ENCODE measurements around the gene IL36G. TPM values are rescaled to one million over a fixed set of nuclear protein-coding genes. Genes with fewer than 3 reads are reported as not detected.
"Not testable (repeated sequence)": the region's sequence is repeated elsewhere in the genome, so short reads cannot be mapped to it uniquely, and the experiment has no call there.

IL36G gene
- 0.29 TPM in 1 of 2 replicates, not detected in the other for total RNA-seq

DNA sequence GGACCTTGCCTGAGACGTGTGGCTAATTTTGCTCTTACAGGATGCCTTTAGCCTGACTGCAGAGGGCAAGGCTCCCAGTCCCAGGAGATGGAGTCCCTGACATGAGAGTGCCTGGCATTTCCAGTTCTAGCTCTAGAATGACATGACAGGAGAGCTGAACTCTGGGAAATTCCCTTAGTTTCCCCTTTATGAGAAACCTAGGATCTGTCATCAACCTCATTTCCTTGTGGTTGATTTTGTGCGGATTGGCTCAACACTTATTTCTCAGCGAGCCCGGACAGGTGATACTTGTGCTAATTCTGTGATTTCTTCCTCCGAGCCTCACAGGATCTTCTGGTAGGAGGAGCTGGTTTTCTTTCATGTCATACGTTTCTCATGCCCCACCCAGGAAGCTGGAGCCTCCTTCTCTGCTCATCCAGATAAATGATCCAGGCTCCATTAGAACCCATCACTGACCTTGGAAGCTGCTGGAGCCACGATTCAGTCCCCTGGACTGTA lies at the start of gene IL36G:
IL36G (plus strand) TSS at position 448 of the 498 bp plus-strand sequence. CDS start 633 bp downstream, outside the sequence.
- intact Hi-C loops (cut with micrococcal nuclease), result no loop called here

DNA sequence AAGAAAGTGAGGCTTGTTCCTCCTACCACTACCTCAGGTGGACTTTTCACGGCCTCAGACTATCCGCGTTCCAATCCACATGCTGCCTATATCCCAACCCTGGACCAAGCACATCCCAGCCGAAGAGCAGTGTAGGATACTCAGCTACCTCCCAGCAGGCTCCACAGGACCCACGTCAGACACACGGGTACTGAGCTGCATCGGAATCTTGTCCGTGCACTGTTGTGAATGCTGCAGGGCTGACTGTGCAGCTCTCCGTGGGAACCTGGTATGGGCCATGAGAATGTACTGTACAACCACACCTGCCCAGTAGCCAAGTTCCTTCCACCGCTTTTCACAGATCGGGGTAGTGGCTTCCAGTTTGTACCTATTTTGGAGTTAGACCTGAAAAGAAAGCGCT lies 44.5 kb upstream of the IL36G start:
- intact Hi-C loops (cut with micrococcal nuclease), result no loop called here

DNA sequence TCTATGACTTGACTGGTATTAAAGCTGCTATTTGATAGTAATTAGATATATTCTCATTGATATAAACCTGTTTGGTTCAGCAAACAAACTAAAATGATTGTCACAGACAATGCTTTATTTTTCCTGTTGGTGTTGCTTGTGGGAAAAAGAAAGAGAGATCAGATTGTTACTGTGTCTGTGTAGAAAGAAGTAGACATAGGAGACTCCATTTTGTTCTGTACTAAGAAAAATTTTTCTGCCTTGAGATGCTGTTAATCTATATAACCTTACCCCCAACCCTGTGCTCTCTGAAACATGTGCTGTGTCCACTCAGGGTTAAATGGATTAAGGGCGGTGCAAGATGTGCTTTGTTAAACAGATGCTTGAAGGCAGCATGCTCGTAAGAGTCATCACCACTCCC lies 43.7 kb upstream of the IL36G start:
- intact Hi-C loops (cut with micrococcal nuclease), result not testable (repeated sequence)

DNA sequence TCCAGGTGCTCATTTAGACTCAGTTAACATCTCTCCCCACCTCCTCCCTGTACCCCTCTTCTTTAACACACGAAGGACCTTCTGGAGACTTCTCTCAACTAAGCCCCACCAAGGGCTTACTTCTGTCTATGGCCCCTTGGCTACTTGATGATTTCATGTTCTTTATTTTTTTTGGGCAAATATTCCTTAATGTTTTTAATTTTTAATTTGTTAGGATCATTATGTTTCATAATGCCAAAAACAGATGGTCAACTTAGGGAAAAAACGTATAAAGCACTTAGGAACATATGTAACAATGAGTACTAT lies 40.9 kb upstream of the IL36G start:
- intact Hi-C loops (cut with micrococcal nuclease), result no loop called here

DNA sequence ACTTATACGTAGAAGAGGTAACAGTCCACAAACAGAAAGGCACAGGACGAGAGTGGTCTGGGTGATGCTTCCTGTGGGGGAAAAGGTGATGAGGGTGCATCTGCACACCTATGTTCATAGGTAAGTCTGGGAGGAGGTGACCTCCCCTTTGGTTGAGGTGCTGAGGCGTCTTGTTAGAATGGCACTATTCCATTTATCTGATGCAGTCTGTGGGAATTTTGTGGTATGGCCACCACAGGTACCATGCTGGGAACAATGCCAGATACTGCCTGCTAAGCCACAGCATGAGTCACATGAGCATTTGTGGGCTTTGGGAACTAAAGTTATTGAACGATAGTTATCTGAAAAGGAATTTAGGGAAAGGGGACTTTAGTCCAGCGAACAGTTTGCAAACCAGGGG lies 38.9 kb upstream of the IL36G start:
- intact Hi-C loops (cut with micrococcal nuclease), result no loop called here

DNA sequence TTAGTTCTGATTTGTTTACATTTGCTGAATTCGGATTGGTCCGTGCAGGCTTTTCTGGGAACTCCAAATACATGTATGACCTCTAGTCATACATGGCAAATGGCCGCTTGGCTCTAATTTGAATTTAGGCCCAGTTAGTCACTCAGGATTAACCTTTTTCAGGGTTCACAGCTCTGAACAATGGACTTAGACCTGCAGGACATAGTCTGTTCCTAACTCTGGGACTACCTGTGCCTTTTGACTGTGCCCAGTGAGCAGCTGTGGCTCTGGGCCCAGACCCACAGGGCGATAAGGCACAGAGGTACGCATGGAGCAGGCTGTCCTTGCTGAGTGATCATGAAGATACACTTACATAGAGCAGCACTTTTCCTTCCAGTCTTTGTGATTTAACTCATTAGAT lies 38.4 kb upstream of the IL36G start:
- intact Hi-C loops (cut with micrococcal nuclease), result no loop called here

DNA sequence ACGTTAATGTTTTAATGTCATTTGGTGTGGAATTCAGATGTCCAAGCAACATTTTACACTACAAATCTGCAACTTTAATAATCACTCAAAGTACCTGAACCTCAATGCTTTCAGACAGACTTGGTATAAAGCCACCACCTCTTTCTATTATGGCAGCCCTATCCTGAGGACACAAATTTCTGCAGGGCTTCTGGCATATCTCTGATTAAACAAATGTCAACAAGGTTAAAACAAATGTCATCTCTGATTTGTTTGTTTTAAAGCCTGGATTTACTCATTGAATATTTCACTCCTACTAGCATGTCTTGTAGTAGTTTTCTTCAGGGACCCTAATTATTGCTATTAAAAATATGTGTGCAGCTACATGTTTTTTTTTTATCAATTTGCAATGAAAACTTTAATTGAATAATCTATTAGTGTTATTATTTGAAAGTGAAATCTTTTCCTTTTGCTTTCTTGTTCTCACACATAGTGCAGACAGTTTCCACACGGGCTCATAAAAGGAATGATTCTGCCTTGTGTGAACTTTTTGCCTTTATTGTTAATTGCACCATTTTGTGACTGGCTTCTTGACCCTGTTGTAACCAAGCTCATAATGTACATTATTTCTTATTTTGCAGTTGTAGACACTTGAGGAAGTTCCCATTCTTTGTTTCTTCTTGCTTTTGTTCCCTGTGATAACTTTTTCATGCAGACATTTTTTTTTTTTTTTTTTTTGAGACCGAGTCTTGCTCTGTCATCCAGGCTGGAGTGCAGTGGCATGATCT lies 36.8 kb upstream of the IL36G start:
- intact Hi-C loops (cut with micrococcal nuclease), result loop anchor here (1.0 to 2.0 kb wide), 4 partner anchors 18 to 340 kb away; no protein-coding TSS in a partner anchor

DNA sequence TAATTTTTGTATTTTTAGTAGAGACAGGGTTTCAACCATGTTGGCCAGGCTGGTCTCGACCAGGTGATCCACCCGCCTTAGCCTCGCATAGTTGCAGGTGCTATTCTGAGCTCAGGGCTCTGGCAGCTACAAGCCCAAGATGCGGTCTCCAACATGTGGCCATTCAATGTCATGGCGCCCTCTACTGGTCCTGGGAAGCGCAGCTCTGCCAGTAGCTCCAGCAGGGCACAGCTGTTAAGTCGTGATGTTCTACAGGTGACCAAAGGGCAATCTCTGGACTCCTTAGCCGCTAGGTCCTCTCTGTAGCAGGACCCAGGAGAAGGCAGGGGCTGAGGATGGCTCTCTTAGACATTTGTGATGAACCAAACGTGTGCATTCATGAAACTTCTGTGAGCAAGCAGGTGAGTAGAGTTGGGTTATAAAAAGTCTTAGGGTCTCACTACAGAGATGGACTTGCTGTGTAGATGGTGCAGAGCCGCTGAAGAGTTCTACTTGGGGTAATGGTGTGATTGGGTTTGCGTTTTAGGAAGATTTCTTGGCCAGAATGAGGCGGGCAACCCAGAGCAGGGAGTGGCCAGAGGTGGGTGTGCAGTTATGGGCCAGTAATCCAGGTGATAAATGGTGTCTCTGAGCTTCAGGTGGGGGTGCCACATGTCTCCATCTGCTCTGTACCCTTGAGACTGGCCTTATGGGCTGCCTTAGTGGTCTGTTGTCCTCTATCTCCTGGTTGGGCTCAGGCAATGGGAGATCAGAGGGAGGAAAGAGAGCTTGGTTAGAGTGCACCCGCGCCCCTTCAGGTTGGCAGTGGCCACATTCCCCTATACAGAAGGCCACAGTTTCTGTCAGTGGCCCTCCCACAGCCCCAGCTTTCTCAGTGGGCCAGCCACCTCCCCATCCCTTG lies 35.8 kb upstream of the IL36G start:
- intact Hi-C loops (cut with micrococcal nuclease), result loop anchor here (1.0 to 2.0 kb wide), 4 partner anchors 17 to 341 kb away; no protein-coding TSS in a partner anchor

DNA sequence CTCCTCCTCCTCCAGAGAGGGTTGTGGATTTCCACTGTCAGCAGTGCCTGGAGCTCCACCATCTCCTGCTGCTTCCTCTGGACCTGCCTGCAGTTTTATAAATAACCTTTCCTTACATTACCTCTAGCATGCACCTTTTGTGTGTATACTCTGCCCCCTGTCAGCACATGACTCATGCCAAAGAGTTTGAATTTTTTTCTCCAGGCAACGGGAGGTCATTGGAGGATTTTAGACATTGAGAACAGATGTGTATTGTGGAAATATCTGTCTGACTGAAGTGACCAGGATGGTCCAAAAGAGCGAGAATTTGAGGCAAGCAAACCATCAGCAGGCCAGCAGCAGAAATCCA lies 35.2 kb upstream of the IL36G start:
- intact Hi-C loops (cut with micrococcal nuclease), result no loop called here

DNA sequence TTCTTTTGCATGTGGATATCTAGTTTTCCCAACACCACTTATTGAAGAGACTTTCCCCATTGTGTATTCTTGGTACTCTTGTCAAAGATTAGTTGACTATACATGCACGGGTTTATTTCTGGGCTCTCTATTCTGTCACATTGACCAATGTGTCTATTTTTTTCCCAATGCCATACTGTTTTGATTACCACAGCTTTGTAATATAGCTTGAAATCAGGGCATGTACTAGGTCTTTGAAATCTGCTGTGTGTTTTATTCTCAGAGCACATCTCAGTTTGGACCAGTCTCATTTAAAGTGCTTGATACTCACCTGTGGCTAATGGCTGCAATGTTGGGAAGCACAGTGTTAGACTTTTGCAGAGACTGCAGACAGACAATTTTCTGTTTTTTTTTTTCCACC lies 32.8 kb upstream of the IL36G start:
- intact Hi-C loops (cut with micrococcal nuclease), result no loop called here

DNA sequence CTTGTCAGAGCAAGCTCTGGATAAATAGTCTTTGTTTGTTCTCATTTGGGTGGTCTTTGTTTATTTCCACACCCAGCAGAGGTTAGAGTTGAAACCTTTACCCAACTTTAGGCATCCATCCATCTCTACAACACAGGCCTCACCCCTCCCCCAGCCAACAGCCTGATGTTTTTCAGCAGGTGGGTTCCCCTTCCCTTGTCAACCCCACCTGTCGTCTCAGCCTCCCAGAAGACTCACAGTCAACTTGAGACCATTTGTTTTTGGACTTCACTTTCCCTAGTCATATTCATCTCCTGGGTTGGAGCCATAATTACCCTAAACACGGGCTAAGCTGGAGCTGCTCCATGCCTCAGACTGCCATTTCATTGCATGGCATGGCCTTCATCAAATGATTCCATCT lies 31.7 kb upstream of the IL36G start:
- intact Hi-C loops (cut with micrococcal nuclease), result no loop called here

DNA sequence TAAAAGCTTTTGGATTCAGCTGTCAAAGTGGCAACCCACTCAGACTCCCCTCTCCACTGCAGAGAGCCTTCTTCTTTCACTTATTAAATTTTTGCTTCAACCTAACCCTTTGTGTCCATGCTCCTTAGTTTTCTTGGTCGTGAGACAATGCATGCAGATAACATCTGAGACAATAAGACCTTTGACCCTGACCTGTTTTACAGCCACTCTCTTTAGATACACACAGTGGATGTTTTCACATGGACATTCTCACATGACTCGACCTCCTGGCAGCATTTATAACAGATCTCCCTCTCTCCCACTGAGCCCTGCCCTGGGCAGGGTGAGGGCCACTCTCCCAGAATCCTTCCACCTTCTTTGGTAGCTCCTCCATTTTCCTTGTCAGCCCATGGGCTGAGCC lies 30.4 kb upstream of the IL36G start:
- intact Hi-C loops (cut with micrococcal nuclease), result no loop called here

DNA sequence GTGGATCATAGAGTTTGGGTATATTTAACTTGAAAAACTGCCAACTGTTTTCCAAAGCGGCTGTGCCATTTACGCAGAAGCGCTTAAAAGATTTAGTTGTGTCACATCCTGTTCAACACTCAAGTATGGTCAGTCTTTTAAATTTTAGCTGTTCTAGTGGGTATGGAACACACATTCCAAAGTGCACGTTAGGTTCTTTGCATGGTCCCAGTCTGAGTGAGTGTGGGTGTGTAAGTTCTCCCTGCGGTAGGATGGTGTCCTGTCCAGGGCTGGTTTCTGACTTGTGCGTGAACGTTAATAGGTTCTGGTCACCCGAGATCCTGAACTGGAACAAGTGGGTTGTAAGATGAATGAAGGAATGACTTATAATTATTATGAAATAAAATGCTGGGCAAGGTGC lies 28.4 kb upstream of the IL36G start:
- intact Hi-C loops (cut with micrococcal nuclease), result no loop called here

DNA sequence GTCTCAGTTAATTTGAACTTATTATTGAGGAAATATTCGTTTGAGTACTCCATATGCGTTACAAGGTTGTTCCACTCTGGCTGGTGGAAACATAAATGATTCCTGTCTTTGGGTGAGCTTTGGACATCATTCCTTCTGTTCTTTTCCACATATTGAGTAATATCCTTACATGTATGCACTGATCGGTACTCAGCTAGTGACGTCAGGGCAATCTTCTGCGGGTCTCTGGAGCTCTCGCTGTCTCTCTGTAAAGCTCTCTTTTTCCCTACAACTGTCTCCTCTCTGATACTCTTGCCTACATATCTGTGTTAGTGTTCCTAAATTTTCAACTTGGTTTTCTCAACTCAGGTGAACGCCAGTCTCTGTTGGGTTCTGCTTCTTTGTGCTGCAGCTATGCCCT lies 23.4 kb upstream of the IL36G start:
- intact Hi-C loops (cut with micrococcal nuclease), result no loop called here

DNA sequence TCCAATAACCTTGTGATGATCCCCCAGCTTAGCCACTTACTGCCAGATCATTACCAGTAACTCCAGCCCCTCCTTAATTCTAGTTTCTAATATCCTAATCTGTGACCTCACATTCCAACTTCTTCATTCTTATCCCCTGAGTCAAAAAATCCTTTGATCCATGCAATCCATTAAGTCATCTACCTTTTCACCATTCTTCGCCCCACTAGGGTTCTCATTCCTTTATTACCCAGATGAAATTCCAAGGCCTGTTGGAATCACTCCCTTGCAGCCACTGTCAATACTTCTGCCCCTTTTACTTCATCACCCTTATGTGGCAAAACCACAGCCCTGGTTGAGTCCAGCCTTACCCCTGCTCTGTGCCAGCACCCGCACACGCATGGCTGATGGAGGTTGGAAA lies 20.3 kb upstream of the IL36G start:
- intact Hi-C loops (cut with micrococcal nuclease), result loop anchor here (5.0 kb wide), 1 partner anchor 355 kb away; no protein-coding TSS in a partner anchor

DNA sequence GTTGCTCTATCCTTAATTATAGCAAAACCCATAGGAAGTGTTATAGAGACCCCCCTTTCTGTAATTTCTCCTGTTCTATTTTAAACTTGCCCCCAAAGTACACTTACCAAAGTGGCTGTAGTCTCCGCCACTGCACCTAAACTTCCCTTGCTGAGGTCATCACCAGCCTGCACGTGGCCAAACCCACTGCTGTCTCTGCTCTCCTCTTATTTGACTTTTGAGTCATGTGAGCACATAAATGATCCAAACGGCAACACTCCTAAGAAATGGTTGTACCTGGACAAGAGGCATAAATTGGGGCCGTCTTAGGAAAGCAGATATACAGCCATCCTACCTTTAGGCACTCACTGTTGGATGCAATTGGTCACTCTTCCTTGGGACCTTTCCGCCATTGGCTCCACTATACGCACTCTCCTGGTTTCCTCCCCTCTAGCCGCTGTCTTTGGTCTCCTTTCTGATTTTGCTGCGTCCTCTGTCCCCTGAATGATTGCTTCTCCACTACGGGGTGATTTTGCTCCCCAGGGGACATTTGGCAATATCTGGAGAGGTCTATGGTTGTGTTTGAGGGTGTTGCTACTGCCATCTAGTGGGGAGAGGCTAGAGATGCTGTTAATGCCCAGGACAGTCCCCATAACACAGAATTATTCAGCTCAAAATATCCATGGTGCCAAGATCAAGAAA lies 19.2 kb upstream of the IL36G start:
- intact Hi-C loops (cut with micrococcal nuclease), result loop anchor here (1.0 to 5.0 kb wide), 4 partner anchors 18 to 356 kb away; no protein-coding TSS in a partner anchor

DNA sequence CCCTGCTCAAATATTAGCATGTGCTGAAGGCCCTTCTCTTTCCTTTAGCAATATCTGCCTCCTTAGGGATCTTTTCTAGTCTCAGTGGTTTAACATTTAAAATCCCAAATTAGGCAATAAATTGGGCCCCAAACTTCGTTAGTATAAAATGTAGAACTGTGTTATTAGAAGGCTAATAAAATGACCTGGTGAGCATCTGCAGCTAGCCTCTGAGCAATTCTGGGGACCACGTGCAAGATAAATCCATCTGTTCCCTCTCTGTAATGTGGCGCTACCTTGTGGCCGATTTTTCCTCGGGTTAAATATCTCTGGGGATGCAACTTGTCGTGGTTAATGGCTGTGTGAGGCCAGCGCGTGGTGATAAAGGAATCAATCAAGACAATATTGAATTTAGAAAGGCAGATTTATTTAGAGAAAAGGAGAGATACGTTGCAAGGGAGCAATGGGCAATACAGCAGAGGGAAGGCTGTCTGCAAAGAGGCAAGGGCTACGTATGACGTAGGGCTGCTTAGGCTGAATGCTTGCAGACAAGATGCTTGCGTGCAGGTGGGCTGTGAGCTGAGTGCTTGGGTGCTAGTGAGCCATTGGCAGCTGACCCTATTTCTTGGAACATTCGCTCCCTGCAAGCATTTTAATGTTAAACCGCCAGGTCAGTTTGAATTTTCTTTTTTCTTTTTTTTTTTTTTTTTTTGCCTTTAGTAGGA lies 18.5 kb upstream of the IL36G start:
- intact Hi-C loops (cut with micrococcal nuclease), result loop anchor here (1.0 to 5.0 kb wide), 3 partner anchors 18 to 357 kb away; no protein-coding TSS in a partner anchor

DNA sequence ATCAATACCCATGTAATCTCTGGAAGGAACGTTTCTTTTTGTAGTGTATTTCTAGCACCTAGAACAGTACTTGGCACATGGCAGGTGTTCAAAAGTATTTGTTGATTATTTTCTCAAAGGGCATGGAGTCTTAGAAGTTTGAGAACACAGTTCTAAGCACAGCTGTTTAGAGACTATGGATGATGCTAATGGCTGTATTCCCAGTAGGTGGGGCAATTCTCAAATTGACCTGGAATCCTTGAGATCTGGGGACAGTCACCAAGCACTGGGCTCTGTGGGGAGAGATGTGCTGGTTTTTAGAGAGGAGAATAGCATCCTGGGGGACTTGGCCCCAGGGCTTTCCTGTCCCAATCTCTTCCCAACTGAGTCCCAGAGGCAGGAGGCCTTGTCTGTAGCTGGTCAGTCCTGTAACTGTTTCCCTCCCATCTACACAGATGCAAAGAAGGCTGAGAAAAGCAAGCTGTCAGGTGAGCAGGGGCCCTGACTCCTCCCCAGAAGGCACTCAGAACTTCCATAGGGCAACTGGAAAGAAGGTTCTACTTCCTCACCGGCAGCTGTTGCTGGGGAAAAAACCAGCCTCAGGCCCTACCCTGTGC lies 17.5 kb upstream of the IL36G start:
- intact Hi-C loops (cut with micrococcal nuclease), result no loop called here

DNA sequence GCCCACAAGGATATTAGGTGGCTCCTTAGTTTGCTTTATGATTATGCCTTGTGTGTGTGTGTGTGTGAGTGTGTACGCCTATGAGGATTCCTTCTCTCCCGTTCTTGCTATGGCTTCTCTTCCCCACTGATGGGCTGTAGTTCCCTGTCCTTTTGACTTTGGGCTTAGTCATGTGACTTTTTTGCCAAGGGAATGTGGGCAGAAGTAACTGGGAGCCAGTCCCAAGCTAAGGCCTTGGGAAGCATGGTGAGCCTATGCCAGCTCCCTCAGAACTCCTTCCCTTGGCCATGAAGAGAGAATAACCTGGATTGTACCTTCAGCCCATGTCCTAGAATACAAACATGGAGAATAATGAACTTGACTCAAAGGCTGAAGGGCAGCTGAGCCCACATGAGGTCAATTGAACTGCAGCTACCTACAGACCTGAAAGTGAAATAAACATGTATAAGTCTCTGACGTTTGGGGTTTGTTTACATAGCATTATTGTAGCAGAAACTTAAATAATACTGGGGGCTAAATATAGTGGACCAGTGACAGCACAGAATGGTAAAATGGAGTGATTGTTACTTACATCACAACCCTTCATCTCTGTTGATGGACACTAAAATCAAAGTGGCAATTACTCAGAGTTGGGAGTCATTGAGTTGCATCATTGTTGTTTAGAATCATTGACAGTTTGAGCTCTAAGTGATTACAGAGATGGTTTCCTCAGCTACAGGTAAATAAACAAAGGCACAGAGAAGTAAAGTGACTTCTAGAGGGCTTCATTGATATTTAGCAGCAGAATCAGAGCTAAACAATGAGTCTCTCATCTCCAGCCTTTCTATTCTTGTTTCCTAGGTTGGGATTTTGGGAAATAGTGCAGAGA lies 15.3 kb upstream of the IL36G start:
- intact Hi-C loops (cut with micrococcal nuclease), result no loop called here

DNA sequence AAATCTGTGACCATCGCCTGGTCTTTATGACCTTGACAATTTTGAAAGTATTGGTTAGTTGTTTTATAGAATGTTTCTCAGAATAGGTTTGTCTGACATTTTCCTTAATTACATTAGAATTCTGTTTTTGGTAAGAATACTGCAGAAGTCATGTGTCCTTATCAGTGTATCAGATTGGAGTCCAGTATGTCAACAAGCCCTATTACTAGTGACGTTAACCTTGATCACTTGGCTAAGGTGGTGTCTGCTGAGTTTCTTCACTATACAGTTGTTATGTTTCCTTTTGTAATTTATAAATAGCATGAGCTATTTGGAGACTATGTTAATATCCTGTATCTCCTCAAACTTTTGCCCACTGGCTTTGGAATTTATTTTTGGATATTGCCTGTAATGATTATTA lies 10.8 kb upstream of the IL36G start:
- intact Hi-C loops (cut with micrococcal nuclease), result no loop called here
